ENCODE results near the gene SAMD9L.

The SAMD9L gene

DNA sequence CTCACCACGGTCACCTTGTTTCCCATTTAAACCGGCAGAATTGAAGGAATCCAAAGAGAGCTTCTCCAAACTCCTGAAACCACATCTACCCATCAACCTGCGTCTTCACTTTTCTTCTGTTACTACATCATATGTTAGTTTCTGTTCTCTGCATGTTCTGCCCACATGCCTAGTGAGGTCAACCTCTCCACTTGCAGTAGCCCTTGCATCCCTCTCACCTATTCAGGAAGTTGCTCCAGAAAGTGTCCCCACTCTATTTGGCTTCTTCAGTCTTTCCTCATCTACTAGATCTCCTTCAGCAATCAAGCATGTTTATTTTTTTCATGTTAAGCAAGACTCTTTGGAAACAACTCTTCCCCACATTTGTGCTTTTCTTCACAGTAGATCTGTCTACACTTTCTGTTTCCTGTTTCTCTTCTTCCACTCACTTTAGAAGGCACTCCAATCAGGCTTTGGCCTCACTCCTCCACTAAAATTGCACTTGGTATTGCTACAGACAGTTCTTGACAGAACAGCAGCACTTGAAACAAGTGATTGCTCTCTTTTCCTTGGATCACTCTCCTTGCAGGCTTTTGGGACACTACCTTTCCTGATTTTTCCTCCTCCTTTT is 7.5 kb downstream of the SAMD9L start:
- Histone ChIP-seq H2AFZ (ENCODE audit: low read depth, low read length) (no peak overlapping the region), H3K4ac (ENCODE audit: low read depth in 1 of 2, low read length in 2 of 2) (no peak overlapping the region), H3K27ac (ENCODE audit: low read length, poor library complexity, severe bottlenecking) (no peak overlapping the region), H3K9me3 (ENCODE audit: control insufficient read depth, low read length) (peaks cover 9% of the 10 kb centered on the region), H3K14ac (ENCODE audit: low read length in 2 of 2) (no peak overlapping the region), H2BK5ac (ENCODE audit: low read depth, low read length, poor library complexity, severe bottlenecking) (no peak overlapping the region), H4K8ac (ENCODE audit: low read length) (no peak overlapping the region), H2BK15ac (ENCODE audit: low read depth, poor library complexity, severe bottlenecking) (no peak overlapping the region), H3K79me1 (replicated peaks; ENCODE audit: low read length, poor library complexity, severe bottlenecking) (no peaks in the 10 kb centered on the region), H3K23ac (ENCODE audit: low read length in 2 of 2) (no peak overlapping the region), H3K4me1 (ENCODE audit: control insufficient read depth, insufficient read depth, low read depth, low read length) (peaks cover 2% of the 10 kb centered on the region), H2BK120ac (ENCODE audit: low read depth, low read length) (no peak overlapping the region), H2AK5ac (ENCODE audit: low read length, severe bottlenecking) (no peak overlapping the region), H3K36me3 (ENCODE audit: control insufficient read depth in 1 of 2, insufficient read depth in 2 of 2, low read depth in 1 of 2, low read length in 2 of 2) (peaks cover 7 to 92% of the 10 kb centered on the region in 2 experiments), H3K18ac (ENCODE audit: low read depth in 1 of 2, low read length in 2 of 2) (no peak overlapping the region), H3K27me3 (ENCODE audit: control insufficient read depth in 1 of 2, insufficient read depth in 1 of 2, low read length in 2 of 2) (no peaks in the 10 kb centered on the region), H3K9ac (ENCODE audit: low read length) (no peak overlapping the region), H2BK12ac (ENCODE audit: low read length in 2 of 2) (no peak overlapping the region), H4K91ac (ENCODE audit: low read length) (no peak overlapping the region), H3K4me3 (ENCODE audit: insufficient read depth in 1 of 2, low read depth in 1 of 2, low read length in 2 of 2) (no peak overlapping the region), H3K4me2 (ENCODE audit: low read length, poor library complexity, severe bottlenecking) (no peak overlapping the region)
- no peak for DNase-seq
- 83% methylated on average over 3 of the region's 3 CpGs for WGBS

DNA sequence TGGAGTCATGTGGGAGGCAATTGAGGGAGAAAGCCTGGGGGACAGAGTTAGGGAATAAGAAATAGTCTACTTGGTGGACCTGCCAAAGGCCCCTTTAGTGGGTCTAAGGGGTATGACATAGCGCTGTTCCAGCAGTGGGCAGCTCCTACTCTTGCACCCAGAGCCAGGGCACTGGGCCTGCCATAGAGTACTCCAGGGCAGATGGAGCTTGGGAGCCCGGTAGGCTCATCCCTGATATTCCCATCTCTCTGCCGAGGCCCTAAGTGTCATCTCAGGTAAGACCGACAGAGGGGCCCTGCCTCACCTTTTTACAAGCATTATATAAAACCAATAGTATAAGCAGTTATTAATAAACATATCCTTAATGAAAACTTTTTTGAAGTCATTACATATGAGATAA is 9.6 kb downstream of the SAMD9L start:
- no peak overlapping the region for H4K91ac ChIP-seq (ENCODE audit: low read length)
- H3K27ac ChIP-seq (ENCODE audit: low read length, poor library complexity, severe bottlenecking) = no peak overlapping the region
- DNase-seq = no peak
- H2BK5ac ChIP-seq (ENCODE audit: low read depth, low read length, poor library complexity, severe bottlenecking) = no peak overlapping the region
- H3K36me3 ChIP-seq (ENCODE audit: control insufficient read depth in 1 of 2, insufficient read depth in 2 of 2, low read depth in 1 of 2, low read length in 2 of 2) = peaks cover 4 to 87% of the 10 kb centered on the region in 2 experiments
- H3K23ac ChIP-seq (ENCODE audit: low read length in 2 of 2) = no peak overlapping the region
- WGBS = 93% methylated on average over 2 of the region's 4 CpGs
- no peaks in the 10 kb centered on the region for H3K79me1 ChIP-seq (replicated peaks; ENCODE audit: low read length, poor library complexity, severe bottlenecking)
- no peak overlapping the region for H3K14ac ChIP-seq (ENCODE audit: low read length in 2 of 2)
- no peaks in the 10 kb centered on the region for H3K27me3 ChIP-seq (ENCODE audit: control insufficient read depth in 1 of 2, insufficient read depth in 1 of 2, low read length in 2 of 2)
- H3K4me1 ChIP-seq (ENCODE audit: control insufficient read depth, insufficient read depth, low read depth, low read length) = peaks cover 2% of the 10 kb centered on the region
- H4K8ac ChIP-seq (ENCODE audit: low read length) = no peak overlapping the region
- no peak overlapping the region for H2BK120ac ChIP-seq (ENCODE audit: low read depth, low read length)
- no peak overlapping the region for H3K18ac ChIP-seq (ENCODE audit: low read depth in 1 of 2, low read length in 2 of 2)
- no peak overlapping the region for H2BK15ac ChIP-seq (ENCODE audit: low read depth, poor library complexity, severe bottlenecking)
- H3K9ac ChIP-seq (ENCODE audit: low read length) = no peak overlapping the region
- H2AFZ ChIP-seq (ENCODE audit: low read depth, low read length) = no peak overlapping the region
- H3K9me3 ChIP-seq (ENCODE audit: control insufficient read depth, low read length) = peaks cover 28% of the 10 kb centered on the region
- no peak overlapping the region for H3K4me2 ChIP-seq (ENCODE audit: low read length, poor library complexity, severe bottlenecking)
- H2AK5ac ChIP-seq (ENCODE audit: low read length, severe bottlenecking) = no peak overlapping the region
- H2BK12ac ChIP-seq (ENCODE audit: low read length in 2 of 2) = no peak overlapping the region
- no peak overlapping the region for H3K4ac ChIP-seq (ENCODE audit: low read depth in 1 of 2, low read length in 2 of 2)
- H3K4me3 ChIP-seq (ENCODE audit: insufficient read depth in 1 of 2, low read depth in 1 of 2, low read length in 2 of 2) = no peak overlapping the region

DNA sequence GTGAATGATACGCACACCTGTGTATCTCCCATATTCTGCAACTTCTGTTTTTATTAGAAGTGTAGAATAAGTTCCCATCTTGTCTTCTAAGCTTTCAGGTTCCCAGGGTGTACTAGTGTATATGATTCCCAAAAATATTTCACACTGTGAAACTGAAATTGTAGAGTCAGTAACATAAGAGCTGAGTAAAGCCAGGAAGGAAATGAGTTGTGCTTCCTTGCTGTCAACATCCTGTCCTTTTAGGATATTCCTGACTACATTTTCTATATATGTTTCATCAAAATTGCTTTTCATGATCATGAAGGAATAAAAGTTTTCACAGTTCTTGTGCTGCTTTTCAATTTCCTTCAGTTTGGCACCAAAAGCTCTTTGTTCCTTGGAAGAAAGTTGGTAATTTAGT is 15.2 kb downstream of the SAMD9L start:
- Histone ChIP-seq H3K27ac (ENCODE audit: low read length, poor library complexity, severe bottlenecking) (no peak overlapping the region), H3K36me3 (ENCODE audit: control insufficient read depth in 1 of 2, insufficient read depth in 2 of 2, low read depth in 1 of 2, low read length in 2 of 2) (peaks cover 0 to 33% of the 10 kb centered on the region in 2 experiments), H3K4ac (ENCODE audit: low read depth in 1 of 2, low read length in 2 of 2) (no peak overlapping the region), H3K4me1 (ENCODE audit: control insufficient read depth, insufficient read depth, low read depth, low read length) (no peaks in the 10 kb centered on the region), H3K23ac (ENCODE audit: low read length in 2 of 2) (no peak overlapping the region), H3K4me2 (ENCODE audit: low read length, poor library complexity, severe bottlenecking) (no peak overlapping the region), H4K91ac (ENCODE audit: low read length) (no peak overlapping the region), H3K79me1 (replicated peaks; ENCODE audit: low read length, poor library complexity, severe bottlenecking) (no peaks in the 10 kb centered on the region), H2AK5ac (ENCODE audit: low read length, severe bottlenecking) (no peak overlapping the region), H3K27me3 (ENCODE audit: control insufficient read depth in 1 of 2, insufficient read depth in 1 of 2, low read length in 2 of 2) (no peaks in the 10 kb centered on the region), H2BK15ac (ENCODE audit: low read depth, poor library complexity, severe bottlenecking) (no peak overlapping the region), H2BK12ac (ENCODE audit: low read length in 2 of 2) (no peak overlapping the region), H2AFZ (ENCODE audit: low read depth, low read length) (no peak overlapping the region), H4K8ac (ENCODE audit: low read length) (no peak overlapping the region), H3K18ac (ENCODE audit: low read depth in 1 of 2, low read length in 2 of 2) (no peak overlapping the region), H3K4me3 (ENCODE audit: insufficient read depth in 1 of 2, low read depth in 1 of 2, low read length in 2 of 2) (no peak overlapping the region), H2BK120ac (ENCODE audit: low read depth, low read length) (no peak overlapping the region), H3K14ac (ENCODE audit: low read length in 2 of 2) (no peak overlapping the region), H3K9me3 (ENCODE audit: control insufficient read depth, low read length) (peaks cover 52% of the 10 kb centered on the region), H2BK5ac (ENCODE audit: low read depth, low read length, poor library complexity, severe bottlenecking) (no peak overlapping the region), H3K9ac (ENCODE audit: low read length) (no peak overlapping the region)
- no peak for DNase-seq
- no CpG with 5 or more reads among the region's 1 CpG for WGBS

DNA sequence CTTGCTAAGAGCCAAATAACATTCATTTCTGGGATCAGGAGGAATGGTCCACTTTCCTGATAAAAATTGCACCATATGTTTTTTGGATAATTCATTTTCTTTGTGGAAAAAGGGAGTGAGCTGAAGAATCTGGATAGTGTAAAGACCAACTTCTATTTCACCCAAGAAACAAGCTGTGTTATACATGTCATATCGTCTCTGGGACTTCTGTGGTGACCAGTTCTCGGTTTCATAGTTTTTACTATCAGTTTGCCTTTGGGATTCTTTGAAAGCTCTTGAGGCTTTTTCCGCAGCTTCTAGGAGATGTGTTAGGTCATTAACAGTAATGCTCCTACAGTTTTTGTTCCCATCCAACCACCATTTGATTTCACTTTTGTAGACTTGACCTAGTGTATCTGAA is 16.0 kb downstream of the SAMD9L start:
- Histone ChIP-seq H3K4me3 (ENCODE audit: insufficient read depth in 1 of 2, low read depth in 1 of 2, low read length in 2 of 2) (no peak overlapping the region), H2BK12ac (ENCODE audit: low read length in 2 of 2) (no peak overlapping the region), H2AFZ (ENCODE audit: low read depth, low read length) (no peak overlapping the region), H3K14ac (ENCODE audit: low read length in 2 of 2) (no peak overlapping the region), H3K36me3 (ENCODE audit: control insufficient read depth in 1 of 2, insufficient read depth in 2 of 2, low read depth in 1 of 2, low read length in 2 of 2) (peaks cover 0 to 29% of the 10 kb centered on the region in 2 experiments), H3K4me1 (ENCODE audit: control insufficient read depth, insufficient read depth, low read depth, low read length) (no peaks in the 10 kb centered on the region), H3K23ac (ENCODE audit: low read length in 2 of 2) (no peak overlapping the region), H3K27ac (ENCODE audit: low read length, poor library complexity, severe bottlenecking) (no peak overlapping the region), H4K8ac (ENCODE audit: low read length) (no peak overlapping the region), H3K79me1 (replicated peaks; ENCODE audit: low read length, poor library complexity, severe bottlenecking) (no peaks in the 10 kb centered on the region), H3K4me2 (ENCODE audit: low read length, poor library complexity, severe bottlenecking) (no peak overlapping the region), H3K18ac (ENCODE audit: low read depth in 1 of 2, low read length in 2 of 2) (no peak overlapping the region), H3K4ac (ENCODE audit: low read depth in 1 of 2, low read length in 2 of 2) (no peak overlapping the region), H3K9ac (ENCODE audit: low read length) (no peak overlapping the region), H4K91ac (ENCODE audit: low read length) (no peak overlapping the region), H3K9me3 (ENCODE audit: control insufficient read depth, low read length) (peaks cover 52% of the 10 kb centered on the region), H2BK15ac (ENCODE audit: low read depth, poor library complexity, severe bottlenecking) (no peak overlapping the region), H2BK5ac (ENCODE audit: low read depth, low read length, poor library complexity, severe bottlenecking) (no peak overlapping the region), H3K27me3 (ENCODE audit: control insufficient read depth in 1 of 2, insufficient read depth in 1 of 2, low read length in 2 of 2) (no peaks in the 10 kb centered on the region), H2AK5ac (ENCODE audit: low read length, severe bottlenecking) (no peak overlapping the region), H2BK120ac (ENCODE audit: low read depth, low read length) (no peak overlapping the region)
- no peak for DNase-seq
- 75% methylated on average over 2 of the region's 3 CpGs for WGBS

Measured in mesenchymal stem cell (in vitro differentiated cells and primary cell).